GM23338 (cell line): ENCODE measurements around the gene ANKFY1. TPM values are rescaled to one million over a fixed set of nuclear protein-coding genes. Genes with fewer than 3 reads are reported as not detected.

Source experiments
- ATAC-seq: fragments of 200-7000 bp; cut with Tn5 transposase; 3 replicates; pipeline ENCODE4 v1.9.1; 2020
- DNase-seq: peaks from one replicate; pipeline ENCODE4 v3.0.0-alpha.2; 2015; ENCODE audit warnings: low spot score
- H2AFZ ChIP-seq: fragments of 200-600 bp; sonication (generic); 2 replicates; pipeline ENCODE4 v1.8.0; 2016; ENCODE audit warnings: antibody characterized with exemption, mild to moderate bottlenecking, moderate library complexity
- H3F3A ChIP-seq: fragments of 200-600 bp; sonication (generic); replicated peaks from 2 replicates; pipeline ENCODE4 v1.8.0; 2017; ENCODE audit warnings: antibody characterized with exemption, mixed run types, low read depth
- H3K27ac ChIP-seq: fragments of 200-600 bp; sonication (generic); 2 replicates; pipeline ENCODE4 v1.6.1; 2016; ENCODE audit warnings: low read depth
- H3K27me3 ChIP-seq: fragments of 200-600 bp; sonication (generic); 2 replicates; pipeline ENCODE4 v1.8.0; 2016; ENCODE audit warnings: mild to moderate bottlenecking, mixed run types, moderate library complexity; ENCODE audit not compliant: insufficient read depth
- H3K36me3 ChIP-seq: fragments of 200-600 bp; sonication (generic); 2 replicates; pipeline ENCODE4 v1.8.0; 2016; ENCODE audit warnings: mild to moderate bottlenecking; ENCODE audit not compliant: insufficient read depth
- H3K4me1 ChIP-seq: fragments of 200-600 bp; sonication (generic); 2 replicates; pipeline ENCODE4 v1.8.0; 2016; ENCODE audit warnings: mild to moderate bottlenecking, moderate library complexity; ENCODE audit not compliant: insufficient read depth
- H3K4me2 ChIP-seq: fragments of 200-600 bp; sonication (generic); 2 replicates; pipeline ENCODE4 v1.7.1; 2017; ENCODE audit warnings: mixed run types
- H3K4me3 ChIP-seq: fragments of 200-600 bp; sonication (generic); 2 replicates; pipeline ENCODE4 v1.6.1; 2016; ENCODE audit warnings: mixed run types
- H3K79me2 ChIP-seq: fragments of 200-600 bp; sonication (generic); replicated peaks from 2 replicates; pipeline ENCODE4 v1.8.0; 2017; ENCODE audit warnings: mild to moderate bottlenecking; ENCODE audit not compliant: insufficient read depth
- H3K9me2 ChIP-seq: fragments of 200-600 bp; sonication (generic); 2 replicates; pipeline ENCODE4 v1.8.0; 2017; ENCODE audit not compliant: insufficient read depth
- H4K20me1 ChIP-seq: fragments of 200-600 bp; sonication (generic); replicated peaks from 2 replicates; pipeline ENCODE4 v1.8.0; 2017; ENCODE audit warnings: mild to moderate bottlenecking; ENCODE audit not compliant: insufficient read depth
- H3K27ac Mint-ChIP-seq: 2 replicates; pipeline ENCODE4 v1.8.0; 2020; ENCODE audit warnings: inconsistent platforms, mild to moderate bottlenecking, moderate library complexity, mixed read lengths
- H3K27me3 Mint-ChIP-seq: 3 replicates; pipeline ENCODE4 v1.8.0; 2022; ENCODE audit warnings: low read depth, mild to moderate bottlenecking, moderate library complexity, mixed read lengths, inconsistent platforms; ENCODE audit not compliant: insufficient read depth, poor library complexity
- H3K36me3 Mint-ChIP-seq: 3 replicates; pipeline ENCODE4 v1.8.0; 2021; ENCODE audit warnings: low read depth, mild to moderate bottlenecking, inconsistent platforms, moderate library complexity, mixed read lengths
- H3K4me1 Mint-ChIP-seq: 3 replicates; pipeline ENCODE4 v1.8.0; 2020; ENCODE audit warnings: mild to moderate bottlenecking, inconsistent platforms, mixed read lengths
- H3K4me3 Mint-ChIP-seq: 3 replicates; pipeline ENCODE4 v1.8.0; 2021; ENCODE audit warnings: moderate library complexity, mild to moderate bottlenecking, inconsistent platforms, mixed read lengths
- H3K9me3 Mint-ChIP-seq: 3 replicates; pipeline ENCODE4 v1.8.0; 2020; ENCODE audit warnings: moderate library complexity, mild to moderate bottlenecking, inconsistent platforms, mixed read lengths
- CREB1 ChIP-seq: fragments of 250-450 bp; sonication (Bioruptor Pico); IDR thresholded peaks from 2 replicates; pipeline ENCODE4 v1.5.0; 2020; ENCODE audit warnings: low read depth, mild to moderate bottlenecking, moderate library complexity
- CTCF ChIP-seq, 2 experiments: fragments of 200-600 bp in 1 of 2; sonication (generic) in 1 of 2; conservative IDR thresholded peaks; 2 replicates each; pipeline versions ENCODE4 v1.5.1 to v1.6.1; 2016 to 2017; ENCODE audit warnings: antibody characterized with exemption in 2 of 2, low read depth in 2 of 2, mild to moderate bottlenecking in 2 of 2, moderate library complexity in 1 of 2
- EZH2 ChIP-seq: fragments of 200-600 bp; sonication (generic); IDR thresholded peaks from one replicate; pipeline ENCODE4 v1.8.0; 2017; ENCODE audit warnings: antibody characterized with exemption, mild to moderate bottlenecking, low read depth; ENCODE audit not compliant: unreplicated experiment
- EZH2phosphoT487 ChIP-seq: fragments of 200-600 bp; sonication (generic); IDR thresholded peaks from one replicate; pipeline ENCODE4 v1.8.1; 2018; ENCODE audit warnings: antibody characterized with exemption; ENCODE audit not compliant: unreplicated experiment
- JUNB ChIP-seq: IDR thresholded peaks from one replicate; pipeline ENCODE4 v1.6.1; 2016; ENCODE audit warnings: antibody characterized with exemption; ENCODE audit not compliant: unreplicated experiment
- NANOG ChIP-seq: IDR thresholded peaks from 2 replicates; pipeline ENCODE4 v1.6.1; 2016; ENCODE audit warnings: antibody characterized with exemption, borderline replicate concordance
- POLR2AphosphoS5 ChIP-seq: IDR thresholded peaks from 2 replicates; pipeline ENCODE4 v1.6.1; 2016; ENCODE audit warnings: antibody characterized with exemption, low read depth
- STAT1 ChIP-seq: IDR thresholded peaks from one replicate; pipeline ENCODE4 v1.6.1; 2016; ENCODE audit warnings: antibody characterized with exemption; ENCODE audit not compliant: unreplicated experiment
- ZNF114 ChIP-seq: fragments of 250-450 bp; sonication (Bioruptor Pico); IDR thresholded peaks from 2 replicates; pipeline ENCODE4 v1.5.0; 2020; ENCODE audit warnings: mild to moderate bottlenecking, moderate library complexity
- ZNF331 ChIP-seq: fragments of 250-450 bp; sonication (Bioruptor Pico); IDR thresholded peaks from 2 replicates; pipeline ENCODE4 v1.5.0; 2020; ENCODE audit warnings: low read depth, mild to moderate bottlenecking, moderate library complexity
- ZNF462 ChIP-seq: fragments of 250-450 bp; sonication (Bioruptor Pico); IDR thresholded peaks from 2 replicates; pipeline ENCODE4 v1.5.0; 2020; ENCODE audit warnings: mild to moderate bottlenecking, moderate library complexity
- polyA plus RNA-seq: library from polyadenylated mRNA; unstranded; fragments of >200 nt; fragmentation: Nextera tagmentation; extraction: Ambion mirVana; gene quantifications from 2 replicates; pipeline ENCODE4 v1.2.1, GENCODE V29; 2016
- total RNA-seq: library from RNA; depleted of rRNA; stranded (reverse); fragments of >200 nt; shearing (Covaris generic); gene quantifications from 2 replicates; pipeline ENCODE4 v1.2.3, GENCODE V29; 2014
- TF ChIP-seq, protein P1 (sequence below): IDR thresholded peaks from one replicate; pipeline ENCODE4 v1.6.1; 2018; ENCODE audit warnings: antibody characterized with exemption; ENCODE audit not compliant: unreplicated experiment
- TF ChIP-seq, protein P2 (sequence below): IDR thresholded peaks from 2 replicates; pipeline ENCODE4 v1.6.1; 2016; ENCODE audit warnings: antibody characterized with exemption

Gene ANKFY1
- total and polyA plus RNA-seq, 2 experiments from 2014 or later, result 12.9 to 44.4 TPM

DNA sequence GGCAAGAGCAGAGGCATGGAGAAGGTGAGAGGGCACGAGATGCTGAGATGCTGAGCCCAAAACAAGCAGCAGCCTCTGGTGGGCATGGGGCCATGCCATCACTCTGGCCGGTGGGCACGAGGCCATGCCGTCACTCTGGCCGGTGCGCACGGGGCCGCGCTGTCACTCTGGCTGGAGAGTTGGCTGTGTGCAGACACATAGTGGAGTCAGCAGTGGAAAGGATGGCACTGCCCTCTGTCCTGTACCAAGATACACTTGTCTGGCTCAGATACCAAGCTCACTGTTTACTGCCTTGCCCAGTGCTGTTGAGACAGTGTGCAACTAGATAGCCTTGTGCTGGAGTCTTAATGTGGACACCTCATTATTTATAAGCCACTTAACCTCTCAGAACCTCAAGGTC is 75.7 kb downstream of the ANKFY1 start:
- ATAC-seq (no peak), DNase-seq (no peak)
- H3F3A ChIP-seq, result no peaks in the 10 kb centered on the region
- TF ChIP-seq ZNF114, result no peak
- TF ChIP-seq EZH2, result no peak
- TF ChIP-seq POLR2AphosphoS5, result no peak
- TF ChIP-seq, protein P1, sequence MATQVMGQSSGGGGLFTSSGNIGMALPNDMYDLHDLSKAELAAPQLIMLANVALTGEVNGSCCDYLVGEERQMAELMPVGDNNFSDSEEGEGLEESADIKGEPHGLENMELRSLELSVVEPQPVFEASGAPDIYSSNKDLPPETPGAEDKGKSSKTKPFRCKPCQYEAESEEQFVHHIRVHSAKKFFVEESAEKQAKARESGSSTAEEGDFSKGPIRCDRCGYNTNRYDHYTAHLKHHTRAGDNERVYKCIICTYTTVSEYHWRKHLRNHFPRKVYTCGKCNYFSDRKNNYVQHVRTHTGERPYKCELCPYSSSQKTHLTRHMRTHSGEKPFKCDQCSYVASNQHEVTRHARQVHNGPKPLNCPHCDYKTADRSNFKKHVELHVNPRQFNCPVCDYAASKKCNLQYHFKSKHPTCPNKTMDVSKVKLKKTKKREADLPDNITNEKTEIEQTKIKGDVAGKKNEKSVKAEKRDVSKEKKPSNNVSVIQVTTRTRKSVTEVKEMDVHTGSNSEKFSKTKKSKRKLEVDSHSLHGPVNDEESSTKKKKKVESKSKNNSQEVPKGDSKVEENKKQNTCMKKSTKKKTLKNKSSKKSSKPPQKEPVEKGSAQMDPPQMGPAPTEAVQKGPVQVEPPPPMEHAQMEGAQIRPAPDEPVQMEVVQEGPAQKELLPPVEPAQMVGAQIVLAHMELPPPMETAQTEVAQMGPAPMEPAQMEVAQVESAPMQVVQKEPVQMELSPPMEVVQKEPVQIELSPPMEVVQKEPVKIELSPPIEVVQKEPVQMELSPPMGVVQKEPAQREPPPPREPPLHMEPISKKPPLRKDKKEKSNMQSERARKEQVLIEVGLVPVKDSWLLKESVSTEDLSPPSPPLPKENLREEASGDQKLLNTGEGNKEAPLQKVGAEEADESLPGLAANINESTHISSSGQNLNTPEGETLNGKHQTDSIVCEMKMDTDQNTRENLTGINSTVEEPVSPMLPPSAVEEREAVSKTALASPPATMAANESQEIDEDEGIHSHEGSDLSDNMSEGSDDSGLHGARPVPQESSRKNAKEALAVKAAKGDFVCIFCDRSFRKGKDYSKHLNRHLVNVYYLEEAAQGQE, result no peak
- TF ChIP-seq NANOG, result no peak
- TF ChIP-seq STAT1, result no peak
- TF ChIP-seq EZH2phosphoT487, result no peak
- no peak for TF ChIP-seq JUNB
- TF ChIP-seq CTCF (conservative IDR thresholded peaks at IDR 0.05; ENCODE audit: low read depth in 2 of 2), result no peak
- TF ChIP-seq ZNF331, result no peak
- no peak for TF ChIP-seq ZNF462 (CRISPR knock-in tag)
- no peak for TF ChIP-seq CREB1 (CRISPR knock-in tag)
- TF ChIP-seq, protein P2, sequence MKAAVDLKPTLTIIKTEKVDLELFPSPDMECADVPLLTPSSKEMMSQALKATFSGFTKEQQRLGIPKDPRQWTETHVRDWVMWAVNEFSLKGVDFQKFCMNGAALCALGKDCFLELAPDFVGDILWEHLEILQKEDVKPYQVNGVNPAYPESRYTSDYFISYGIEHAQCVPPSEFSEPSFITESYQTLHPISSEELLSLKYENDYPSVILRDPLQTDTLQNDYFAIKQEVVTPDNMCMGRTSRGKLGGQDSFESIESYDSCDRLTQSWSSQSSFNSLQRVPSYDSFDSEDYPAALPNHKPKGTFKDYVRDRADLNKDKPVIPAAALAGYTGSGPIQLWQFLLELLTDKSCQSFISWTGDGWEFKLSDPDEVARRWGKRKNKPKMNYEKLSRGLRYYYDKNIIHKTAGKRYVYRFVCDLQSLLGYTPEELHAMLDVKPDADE, result no peak
- no peak overlapping the region for H3K27ac ChIP-seq
- no peaks in the 10 kb centered on the region; the same call in 1 of the 2 replicates for H3K4me1 ChIP-seq
- Mint-ChIP-seq H3K4me3 (no peak overlapping the region), H3K9me3 (no peaks in the 10 kb centered on the region), H3K27ac (no peak overlapping the region), H3K36me3 (peaks cover 62% of the 10 kb centered on the region), H3K4me1 (peaks cover 10% of the 10 kb centered on the region), H3K27me3 (peaks cover 4% of the 10 kb centered on the region)
- no peak overlapping the region for H3K4me2 ChIP-seq
- no peaks in the 10 kb centered on the region for H3K9me2 ChIP-seq
- H3K4me3 ChIP-seq, result no peak overlapping the region
- H3K79me2 ChIP-seq, result no peaks in the 10 kb centered on the region; the same call in 1 of the 2 replicates
- H3K27me3 ChIP-seq, result no peaks in the 10 kb centered on the region
- no peak overlapping the region for H2AFZ ChIP-seq
- no peaks in the 10 kb centered on the region for H4K20me1 ChIP-seq
- peaks cover 14% of the 10 kb centered on the region for H3K36me3 ChIP-seq
